HepG2 (cell line): ENCODE data around the gene SERPINF2. TPM values are rescaled to one million over a fixed set of nuclear protein-coding genes. Genes with fewer than 3 reads are reported as not detected.

Experiments used
- CBX1 ChIP-seq: IDR thresholded peaks from one replicate; pipeline ENCODE4 v1.6.1; 2016; ENCODE audit warnings: antibody characterized with exemption, low read depth
- HIVEP1 ChIP-seq: sonication (generic); formaldehyde crosslinking; IDR thresholded peaks from 2 replicates; pipeline ENCODE4 v1.4.0; 2020; ENCODE audit warnings: mild to moderate bottlenecking, missing genetic modification reagents
- HNRNPK ChIP-seq: fragments of 200-400 bp; formaldehyde crosslinking; IDR thresholded peaks from 2 replicates; pipeline ENCODE4 v1.6.1; 2018; ENCODE audit warnings: low read length, low read depth, moderate library complexity, mild to moderate bottlenecking; ENCODE audit not compliant: poor library complexity, severe bottlenecking
- IKZF4 ChIP-seq: sonication (generic); formaldehyde crosslinking; IDR thresholded peaks from 2 replicates; pipeline ENCODE4 v1.5.1; 2020; ENCODE audit warnings: borderline replicate concordance, mild to moderate bottlenecking, low read depth, missing genetic modification reagents; ENCODE audit errors: not compliant biosample characterization
- IRF2 ChIP-seq: IDR thresholded peaks from 2 replicates; pipeline ENCODE4 v1.6.1; 2018; ENCODE audit warnings: missing genetic modification reagents, missing compliant biosample characterization
- LCORL ChIP-seq, 2 experiments: fragments of 450-650 bp in 1 of 2; sonication (generic) in 1 of 2; formaldehyde crosslinking in 1 of 2; IDR thresholded peaks; 2 replicates each; pipeline versions ENCODE4 v1.5.0 to v1.6.1; 2017 to 2020; ENCODE audit warnings: antibody characterized with exemption in 1 of 2, missing genetic modification reagents in 1 of 2
- NPAS2 ChIP-seq: sonication (generic); formaldehyde crosslinking; IDR thresholded peaks from 2 replicates; pipeline ENCODE4 v1.8.0; 2022; ENCODE audit warnings: mild to moderate bottlenecking, missing genetic modification reagents, borderline replicate concordance
- RBAK ChIP-seq: sonication (generic); formaldehyde crosslinking; IDR thresholded peaks from 2 replicates; pipeline ENCODE4 v1.5.1; 2020; ENCODE audit warnings: mild to moderate bottlenecking, missing genetic modification reagents
- SATB2 ChIP-seq: sonication (generic); formaldehyde crosslinking; IDR thresholded peaks from 2 replicates; pipeline ENCODE4 v1.5.0; 2020; ENCODE audit warnings: missing genetic modification reagents
- TARDBP ChIP-seq: sonication (generic); formaldehyde crosslinking; IDR thresholded peaks from 2 replicates; pipeline ENCODE4 v1.8.0; 2022; ENCODE audit warnings: mild to moderate bottlenecking, missing genetic modification reagents
- ZNF44 ChIP-seq: sonication (generic); formaldehyde crosslinking; IDR thresholded peaks from 2 replicates; pipeline ENCODE4 v1.5.1; 2020; ENCODE audit warnings: mild to moderate bottlenecking, missing genetic modification reagents
- polyA plus RNA-seq, 8 experiments: library from polyadenylated mRNA; depleted of rRNA in 3 of 8; stranded (reverse) in 7 of 8; unstranded in 1 of 8; fragments of >200 nt; fragmentation: Illumina TruSeq in 4 of 8; extraction: Trizol in 4 of 8; gene quantifications; 2 replicates each; pipeline versions ENCODE4 v1.2.1 to v1.2.3, GENCODE V29; 2011 to 2016; ENCODE audit warnings: low read depth in 4 of 8, missing spikeins in 1 of 8, mixed read lengths in 1 of 8; ENCODE audit not compliant: insufficient read depth in 1 of 8
- total RNA-seq, 5 experiments: library from RNA; depleted of rRNA; stranded (reverse); fragments of >200 nt; fragmentation: Illumina TruSeq; extraction: Trizol; gene quantifications; 2 replicates each; pipeline ENCODE4 v1.2.3, GENCODE V29; 2016; ENCODE audit warnings: low read depth in 1 of 5
- TF ChIP-seq, protein P1 (sequence below), 2 experiments: fragments of 450-650 bp in 1 of 2; sonication (generic) in 1 of 2; formaldehyde crosslinking in 1 of 2; IDR thresholded peaks; 2 replicates each; pipeline versions ENCODE4 v1.6.1 to v1.8.0; 2016 to 2022; ENCODE audit warnings: antibody characterized with exemption in 1 of 2, mild to moderate bottlenecking in 1 of 2, missing genetic modification reagents in 1 of 2
- TF ChIP-seq, protein P2 (sequence below): sonication (generic); formaldehyde crosslinking; IDR thresholded peaks from 2 replicates; pipeline ENCODE4 v1.8.1; 2023; ENCODE audit warnings: missing genetic modification reagents, mild to moderate bottlenecking, borderline replicate concordance
- TF ChIP-seq, protein P3 (sequence below): IDR thresholded peaks from 2 replicates; pipeline ENCODE4 v1.6.1; 2012; ENCODE audit warnings: low read depth, low read length, improper control_type of control experiment
- TF ChIP-seq, protein P4 (sequence below): sonication (generic); formaldehyde crosslinking; IDR thresholded peaks from 2 replicates; pipeline ENCODE4 v1.4.0; 2020; ENCODE audit warnings: mild to moderate bottlenecking, missing genetic modification reagents, borderline replicate concordance

Gene SERPINF2
- total and polyA plus RNA-seq, 2 of the 13 experiments (the other 11 are each of a cell fraction or from before 2014, with no cell fraction given) = 309 to 548 TPM

DNA sequence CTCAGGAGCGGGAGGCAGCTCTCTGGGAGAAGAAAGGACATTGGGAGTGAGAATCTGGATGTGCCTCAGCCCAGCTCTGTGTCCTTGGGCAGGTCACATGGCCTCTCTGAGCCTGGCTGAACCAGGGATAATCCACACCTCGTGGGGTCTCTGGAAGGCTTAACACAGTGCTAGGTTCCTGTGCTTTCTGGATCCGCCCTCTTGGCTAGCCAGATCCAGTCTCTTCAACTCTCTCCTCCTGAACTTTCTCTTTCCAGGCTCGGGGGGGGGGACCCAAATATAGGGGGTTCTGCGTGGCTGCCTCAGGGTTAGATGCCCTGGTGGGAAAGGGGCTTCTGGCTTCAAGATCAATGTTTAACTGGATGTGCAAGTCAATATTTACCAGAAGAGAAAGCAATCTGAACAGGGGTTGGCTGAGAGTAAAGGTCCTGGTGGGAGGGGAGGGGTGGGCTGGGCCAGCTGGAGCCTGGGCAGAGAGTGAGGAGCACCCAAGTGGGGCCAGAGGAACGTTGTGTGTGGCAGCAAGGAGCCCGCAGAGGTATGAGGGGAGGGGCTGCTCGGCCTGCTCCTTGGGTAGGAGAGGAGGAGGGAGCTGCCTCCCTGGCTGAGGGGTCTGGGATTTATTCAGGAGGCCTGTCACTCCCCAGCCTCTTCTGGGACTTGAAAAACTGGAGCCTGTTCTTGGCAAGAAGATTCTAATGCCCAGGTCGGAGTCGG, at the start of gene SERPINF2 (continued):
- TF ChIP-seq, protein P1, sequence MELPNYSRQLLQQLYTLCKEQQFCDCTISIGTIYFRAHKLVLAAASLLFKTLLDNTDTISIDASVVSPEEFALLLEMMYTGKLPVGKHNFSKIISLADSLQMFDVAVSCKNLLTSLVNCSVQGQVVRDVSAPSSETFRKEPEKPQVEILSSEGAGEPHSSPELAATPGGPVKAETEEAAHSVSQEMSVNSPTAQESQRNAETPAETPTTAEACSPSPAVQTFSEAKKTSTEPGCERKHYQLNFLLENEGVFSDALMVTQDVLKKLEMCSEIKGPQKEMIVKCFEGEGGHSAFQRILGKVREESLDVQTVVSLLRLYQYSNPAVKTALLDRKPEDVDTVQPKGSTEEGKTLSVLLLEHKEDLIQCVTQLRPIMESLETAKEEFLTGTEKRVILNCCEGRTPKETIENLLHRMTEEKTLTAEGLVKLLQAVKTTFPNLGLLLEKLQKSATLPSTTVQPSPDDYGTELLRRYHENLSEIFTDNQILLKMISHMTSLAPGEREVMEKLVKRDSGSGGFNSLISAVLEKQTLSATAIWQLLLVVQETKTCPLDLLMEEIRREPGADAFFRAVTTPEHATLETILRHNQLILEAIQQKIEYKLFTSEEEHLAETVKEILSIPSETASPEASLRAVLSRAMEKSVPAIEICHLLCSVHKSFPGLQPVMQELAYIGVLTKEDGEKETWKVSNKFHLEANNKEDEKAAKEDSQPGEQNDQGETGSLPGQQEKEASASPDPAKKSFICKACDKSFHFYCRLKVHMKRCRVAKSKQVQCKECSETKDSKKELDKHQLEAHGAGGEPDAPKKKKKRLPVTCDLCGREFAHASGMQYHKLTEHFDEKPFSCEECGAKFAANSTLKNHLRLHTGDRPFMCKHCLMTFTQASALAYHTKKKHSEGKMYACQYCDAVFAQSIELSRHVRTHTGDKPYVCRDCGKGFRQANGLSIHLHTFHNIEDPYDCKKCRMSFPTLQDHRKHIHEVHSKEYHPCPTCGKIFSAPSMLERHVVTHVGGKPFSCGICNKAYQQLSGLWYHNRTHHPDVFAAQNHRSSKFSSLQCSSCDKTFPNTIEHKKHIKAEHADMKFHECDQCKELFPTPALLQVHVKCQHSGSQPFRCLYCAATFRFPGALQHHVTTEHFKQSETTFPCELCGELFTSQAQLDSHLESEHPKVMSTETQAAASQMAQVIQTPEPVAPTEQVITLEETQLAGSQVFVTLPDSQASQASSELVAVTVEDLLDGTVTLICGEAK (IDR thresholded peaks at IDR 0.05) = no peak
- TF ChIP-seq, protein P1 (CRISPR knock-in tag; IDR thresholded peaks at IDR 0.05) = no peak
- TF ChIP-seq, protein P2, sequence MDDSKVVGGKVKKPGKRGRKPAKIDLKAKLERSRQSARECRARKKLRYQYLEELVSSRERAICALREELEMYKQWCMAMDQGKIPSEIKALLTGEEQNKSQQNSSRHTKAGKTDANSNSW (CRISPR knock-in tag) = no peak
- TF ChIP-seq RBAK (CRISPR knock-in tag) (no peak), IKZF4 (CRISPR knock-in tag) (no peak), HNRNPK (peak; percentile 20), LCORL (IDR thresholded peaks at IDR 0.05) (no peak), LCORL (CRISPR knock-in tag; IDR thresholded peaks at IDR 0.05) (peak; percentile 77), TARDBP (CRISPR knock-in tag) (no peak), ZNF44 (CRISPR knock-in tag) (no peak), SATB2 (no peak), NPAS2 (CRISPR knock-in tag) (no peak), HIVEP1 (0 out of 2 replicates have a peak, but pooled peaks have one; percentile 23), CBX1 (no peak), IRF2 (CRISPR knock-in tag) (peak; percentile 71; the same call in 1 of the 2 replicates)
- TF ChIP-seq, protein P3, sequence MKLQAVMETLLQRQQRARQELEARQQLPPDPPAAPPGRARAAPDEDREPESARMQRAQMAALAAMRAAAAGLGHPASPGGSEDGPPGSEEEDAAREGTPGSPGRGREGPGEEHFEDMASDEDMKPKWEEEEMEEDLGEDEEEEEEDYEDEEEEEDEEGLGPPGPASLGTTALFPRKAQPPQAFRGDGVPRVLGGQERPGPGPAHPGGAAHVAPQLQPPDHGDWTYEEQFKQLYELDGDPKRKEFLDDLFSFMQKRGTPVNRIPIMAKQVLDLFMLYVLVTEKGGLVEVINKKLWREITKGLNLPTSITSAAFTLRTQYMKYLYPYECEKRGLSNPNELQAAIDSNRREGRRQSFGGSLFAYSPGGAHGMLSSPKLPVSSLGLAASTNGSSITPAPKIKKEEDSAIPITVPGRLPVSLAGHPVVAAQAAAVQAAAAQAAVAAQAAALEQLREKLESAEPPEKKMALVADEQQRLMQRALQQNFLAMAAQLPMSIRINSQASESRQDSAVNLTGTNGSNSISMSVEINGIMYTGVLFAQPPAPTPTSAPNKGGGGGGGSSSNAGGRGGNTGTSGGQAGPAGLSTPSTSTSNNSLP = no peak
- TF ChIP-seq, protein P4, sequence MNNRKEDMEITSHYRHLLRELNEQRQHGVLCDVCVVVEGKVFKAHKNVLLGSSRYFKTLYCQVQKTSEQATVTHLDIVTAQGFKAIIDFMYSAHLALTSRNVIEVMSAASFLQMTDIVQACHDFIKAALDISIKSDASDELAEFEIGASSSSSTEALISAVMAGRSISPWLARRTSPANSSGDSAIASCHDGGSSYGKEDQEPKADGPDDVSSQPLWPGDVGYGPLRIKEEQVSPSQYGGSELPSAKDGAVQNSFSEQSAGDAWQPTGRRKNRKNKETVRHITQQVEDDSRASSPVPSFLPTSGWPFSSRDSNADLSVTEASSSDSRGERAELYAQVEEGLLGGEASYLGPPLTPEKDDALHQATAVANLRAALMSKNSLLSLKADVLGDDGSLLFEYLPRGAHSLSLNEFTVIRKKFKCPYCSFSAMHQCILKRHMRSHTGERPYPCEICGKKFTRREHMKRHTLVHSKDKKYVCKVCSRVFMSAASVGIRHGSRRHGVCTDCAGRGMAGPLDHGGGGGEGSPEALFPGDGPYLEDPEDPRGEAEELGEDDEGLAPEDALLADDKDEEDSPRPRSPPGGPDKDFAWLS = no peak
